NOMO-1 (cell line): ENCODE data around the gene B4GALT2.

Source experiments
- DNase-seq, 2 experiments: peaks; one replicate each; lab custom pipeline; 2025; ENCODE audit not compliant: unreplicated experiment in 2 of 2; lab: John Stamatoyannopoulos, UW

B4GALT2 gene

DNA sequence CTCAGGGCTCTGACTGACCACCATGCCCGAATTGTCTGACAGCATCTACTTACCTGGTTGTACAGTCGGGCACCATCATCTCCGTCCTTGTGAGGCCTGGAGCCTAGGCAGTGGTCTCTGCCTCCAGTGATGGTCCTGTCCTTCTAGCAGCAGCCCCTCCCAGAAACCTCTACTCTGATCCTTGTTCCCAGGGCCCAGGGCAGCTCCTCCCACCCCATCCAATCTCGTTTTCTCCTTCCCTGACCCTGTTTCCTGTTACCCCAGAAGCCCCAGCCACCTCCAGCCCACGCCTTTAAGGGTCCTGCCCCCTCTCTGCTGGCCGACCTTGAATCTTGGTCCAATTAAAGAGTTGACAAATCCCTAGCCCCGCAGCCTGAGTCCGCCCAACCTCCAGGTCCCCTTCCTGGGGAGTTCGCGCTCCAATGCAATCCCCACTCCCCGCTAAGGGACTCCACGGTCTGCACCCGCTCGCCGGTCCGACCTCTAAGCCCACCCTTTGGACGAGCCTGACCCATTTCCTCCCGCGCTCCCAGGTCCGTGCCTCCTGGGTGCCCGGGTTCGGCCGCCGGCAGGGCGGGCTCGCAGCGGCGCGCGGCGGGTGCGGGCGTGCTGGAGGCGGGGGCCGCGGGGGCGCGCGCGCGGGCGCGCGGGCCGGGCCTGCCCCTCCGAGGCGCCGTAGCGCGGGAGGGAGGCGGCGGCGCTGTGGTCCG, at the start of gene B4GALT2:
TSS of gene B4GALT2 (plus strand) at position 660 of the 710 bp plus-strand sequence. CDS start 1,951 bp downstream, outside the sequence.
- no peak for DNase-seq

GRCh38 chr1:43930168-43930948, 48.7 kb upstream of the B4GALT2 start:
- no peak for DNase-seq

GRCh38 chr1:43930949-43931275, 48.1 kb upstream of the B4GALT2 start:
- no peak for DNase-seq

DNA sequence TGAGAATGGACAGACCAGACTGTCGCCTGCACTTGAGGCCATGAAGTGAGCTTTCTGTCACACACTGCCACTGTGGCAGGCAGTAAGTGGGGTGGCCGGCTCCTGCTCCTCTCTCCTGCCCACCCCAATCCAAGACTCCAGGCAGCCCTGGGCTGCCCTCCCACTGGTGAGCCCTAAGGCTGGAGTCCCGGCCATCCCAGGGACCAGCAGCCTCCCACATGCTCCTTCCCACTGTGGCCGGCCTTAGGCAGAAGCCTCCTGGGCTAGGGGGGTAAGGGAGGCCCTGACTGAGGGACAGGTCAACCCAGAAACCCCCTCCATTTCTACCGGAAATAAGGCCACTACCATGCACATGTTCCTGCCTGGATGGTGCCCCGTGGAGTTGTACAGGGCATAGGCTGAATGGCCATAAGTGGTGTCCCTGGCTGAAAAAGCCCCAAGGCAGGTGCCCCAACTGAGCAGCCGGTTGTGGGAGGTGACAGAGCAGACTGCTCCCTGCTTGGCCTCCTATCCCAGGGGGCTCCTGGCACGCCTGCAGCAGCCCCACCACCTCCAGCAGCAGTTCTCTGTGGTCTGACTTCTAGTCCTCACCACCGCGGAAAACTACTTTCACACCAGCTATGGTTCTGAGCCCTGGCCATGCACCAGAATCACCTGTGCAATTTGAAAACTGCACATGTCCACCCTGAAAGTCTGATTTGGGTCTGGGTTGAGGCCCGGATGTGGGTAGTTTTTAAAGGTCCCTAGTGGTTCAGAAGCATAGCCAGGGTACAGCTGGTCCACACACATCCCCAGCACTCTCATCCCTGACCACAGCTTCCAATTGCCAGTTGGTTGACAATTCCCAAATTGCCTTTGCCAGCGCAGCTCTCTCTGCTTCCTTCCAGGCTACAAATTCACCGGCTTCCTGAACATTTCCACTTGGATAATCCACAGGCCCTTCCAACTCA, 47.0 kb upstream of the B4GALT2 start:
- no peak for DNase-seq

DNA sequence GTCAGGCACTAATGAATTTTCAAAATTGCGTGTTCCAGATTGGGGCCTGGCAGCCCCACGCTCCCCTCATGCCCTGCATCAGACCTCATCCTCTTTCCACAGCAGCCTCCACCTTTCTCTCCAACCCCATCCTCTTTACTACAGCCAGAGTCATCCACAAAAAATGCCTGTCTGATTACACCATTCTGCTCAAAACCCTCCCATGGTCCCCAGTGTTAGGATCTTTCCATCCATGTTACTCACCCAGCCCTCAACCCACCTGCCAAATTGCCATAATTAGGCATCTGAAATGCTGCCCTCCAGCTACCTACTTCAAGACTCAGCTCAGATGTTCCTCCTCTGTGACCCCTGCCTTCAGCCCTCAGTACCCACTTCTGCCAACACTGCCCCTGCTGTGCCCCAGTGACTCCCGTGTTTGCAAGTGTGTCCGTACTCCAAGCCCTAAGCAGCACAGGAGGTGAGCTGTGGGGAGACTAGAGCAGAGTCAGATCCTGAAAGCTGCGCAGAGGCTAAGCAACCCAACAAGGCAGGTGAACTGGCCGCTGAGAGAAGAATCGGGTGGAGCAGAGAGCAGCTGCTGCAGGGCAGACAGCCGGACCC, 46.1 kb upstream of the B4GALT2 start:
- no peak for DNase-seq

DNA sequence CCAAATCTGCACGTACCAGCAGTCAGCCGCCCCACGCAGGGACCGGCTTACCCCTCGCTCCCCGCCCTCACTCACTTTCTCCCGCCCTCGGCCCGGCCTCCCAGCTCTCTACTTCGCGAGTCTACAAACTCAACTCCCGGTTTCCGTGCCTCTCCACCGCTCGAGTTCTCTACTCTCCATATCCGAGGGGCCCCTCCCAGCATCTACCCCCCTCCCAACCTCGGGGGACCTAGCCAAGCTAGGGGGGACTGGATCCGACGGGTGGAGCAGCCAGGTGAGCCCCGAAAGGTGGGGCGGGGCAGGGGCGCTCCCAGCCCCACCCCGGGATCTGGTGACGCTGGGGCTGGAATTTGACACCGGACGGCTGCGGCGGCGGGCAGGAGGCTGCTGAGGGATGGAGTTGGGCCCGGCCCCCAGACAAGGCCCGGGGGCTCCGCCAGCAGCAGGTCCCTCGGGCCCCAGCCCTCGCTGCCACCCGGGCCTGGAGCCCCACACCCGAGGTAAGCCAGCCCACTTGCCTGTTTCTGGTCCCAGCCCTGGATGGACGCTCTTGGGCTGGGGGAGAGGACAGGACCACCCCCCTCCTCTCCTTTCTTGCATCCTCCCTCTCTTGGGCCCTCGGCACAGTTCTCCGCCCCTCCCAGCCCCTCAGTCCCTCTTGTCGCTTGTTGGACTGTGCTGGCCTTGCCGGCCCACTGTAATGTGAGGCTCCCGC, 45.5 kb upstream of the B4GALT2 start, which contains the start of gene ARTN:
TSS of gene ARTN (plus strand) at position 416 of the 715 bp plus-strand sequence. CDS start 1,856 bp downstream, outside the sequence.
- DNase-seq, result no peak

- peak; percentile 58 to 62 for DNase-seq
These were observed 44.7 kb upstream of the B4GALT2 start for GRCh38 chr1:43934101-43934985.

- DNase-seq, result no peak
These were observed 44.1 kb upstream of the B4GALT2 start for GRCh38 chr1:43934986-43935324.

DNA sequence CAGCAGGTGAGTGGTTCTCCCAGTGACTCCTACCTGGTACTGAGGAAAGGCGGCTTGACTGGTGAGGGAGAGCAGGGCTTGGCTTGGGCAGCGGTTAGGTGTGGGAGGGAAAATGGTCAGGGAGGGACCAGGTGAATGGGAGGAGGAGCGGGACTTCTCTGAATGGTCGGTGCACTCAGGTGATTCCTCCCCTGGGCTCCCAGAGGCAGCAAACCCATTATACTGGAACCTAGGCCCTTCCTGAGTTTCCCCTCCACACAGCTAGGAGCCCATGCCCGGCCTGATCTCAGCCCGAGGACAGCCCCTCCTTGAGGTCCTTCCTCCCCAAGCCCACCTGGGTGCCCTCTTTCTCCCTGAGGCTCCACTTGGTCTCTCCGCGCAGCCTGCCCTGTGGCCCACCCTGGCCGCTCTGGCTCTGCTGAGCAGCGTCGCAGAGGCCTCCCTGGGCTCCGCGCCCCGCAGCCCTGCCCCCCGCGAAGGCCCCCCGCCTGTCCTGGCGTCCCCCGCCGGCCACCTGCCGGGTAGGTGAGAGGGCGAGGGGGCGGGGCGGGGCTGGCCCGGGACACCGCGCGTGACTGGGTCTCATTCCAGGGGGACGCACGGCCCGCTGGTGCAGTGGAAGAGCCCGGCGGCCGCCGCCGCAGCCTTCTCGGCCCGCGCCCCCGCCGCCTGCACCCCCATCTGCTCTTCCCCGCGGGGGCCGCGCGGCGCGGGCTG, 43.1 kb upstream of the B4GALT2 start:
- no peak for DNase-seq

DNA sequence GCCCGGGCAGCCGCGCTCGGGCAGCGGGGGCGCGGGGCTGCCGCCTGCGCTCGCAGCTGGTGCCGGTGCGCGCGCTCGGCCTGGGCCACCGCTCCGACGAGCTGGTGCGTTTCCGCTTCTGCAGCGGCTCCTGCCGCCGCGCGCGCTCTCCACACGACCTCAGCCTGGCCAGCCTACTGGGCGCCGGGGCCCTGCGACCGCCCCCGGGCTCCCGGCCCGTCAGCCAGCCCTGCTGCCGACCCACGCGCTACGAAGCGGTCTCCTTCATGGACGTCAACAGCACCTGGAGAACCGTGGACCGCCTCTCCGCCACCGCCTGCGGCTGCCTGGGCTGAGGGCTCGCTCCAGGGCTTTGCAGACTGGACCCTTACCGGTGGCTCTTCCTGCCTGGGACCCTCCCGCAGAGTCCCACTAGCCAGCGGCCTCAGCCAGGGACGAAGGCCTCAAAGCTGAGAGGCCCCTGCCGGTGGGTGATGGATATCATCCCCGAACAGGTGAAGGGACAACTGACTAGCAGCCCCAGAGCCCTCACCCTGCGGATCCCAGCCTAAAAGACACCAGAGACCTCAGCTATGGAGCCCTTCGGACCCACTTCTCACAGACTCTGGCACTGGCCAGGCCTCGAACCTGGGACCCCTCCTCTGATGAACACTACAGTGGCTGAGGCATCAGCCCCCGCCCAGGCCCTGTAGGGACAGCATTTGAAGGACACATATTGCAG, 42.4 kb upstream of the B4GALT2 start:
- DNase-seq, result no peak

DNA sequence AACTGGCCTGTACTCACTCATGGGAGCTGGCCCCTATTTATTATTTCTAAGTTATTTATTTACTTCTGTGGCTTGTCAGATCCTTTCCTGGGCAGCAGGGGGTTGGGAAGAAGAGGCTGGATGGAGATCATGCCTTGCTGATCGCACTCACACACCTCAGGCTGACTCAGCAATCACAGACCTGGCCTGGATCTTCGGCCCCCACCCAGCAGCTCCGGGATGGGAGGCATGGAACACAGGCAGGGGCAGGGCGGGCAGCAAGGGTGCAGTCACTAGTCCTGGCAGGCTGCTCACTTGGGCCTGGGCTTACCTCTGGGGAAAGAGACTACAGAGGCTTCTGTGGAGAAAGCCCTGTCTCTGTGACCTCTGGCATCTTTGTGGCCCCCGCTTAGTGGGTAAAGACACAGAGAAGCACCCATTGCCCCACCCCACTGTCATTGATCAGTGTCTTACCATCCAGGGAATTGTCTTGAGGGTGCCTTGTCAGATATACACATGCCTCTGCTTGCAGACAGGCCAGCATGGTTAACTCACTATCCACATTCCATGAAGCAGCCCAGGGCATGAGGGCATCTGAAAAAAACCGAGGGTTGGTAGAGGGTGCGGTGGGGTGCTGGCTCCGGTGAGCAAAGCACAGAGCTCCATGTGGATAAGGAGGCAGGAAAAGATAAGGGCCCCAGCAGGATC, 41.7 kb upstream of the B4GALT2 start:
- DNase-seq, result no peak

DNA sequence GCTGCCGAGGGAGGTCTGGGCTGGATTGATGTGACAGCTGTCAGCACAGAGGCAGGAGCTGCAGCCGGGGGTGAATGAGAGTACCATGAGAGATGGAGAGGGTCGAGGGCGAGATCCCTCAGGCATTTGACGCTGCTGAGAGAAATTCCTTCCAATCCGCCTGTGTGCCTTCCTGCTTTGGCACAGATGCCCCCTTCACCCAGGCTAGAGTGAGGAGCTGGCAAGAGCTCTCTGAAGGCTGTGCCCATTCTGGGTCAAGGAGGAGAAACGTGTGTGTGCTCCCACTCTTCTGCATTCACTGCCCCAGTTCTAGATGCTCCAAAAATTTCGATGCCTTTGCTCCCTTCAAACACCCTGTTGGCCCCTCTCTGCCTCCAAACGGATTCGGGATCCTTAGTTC, 40.6 kb upstream of the B4GALT2 start:
- DNase-seq, result no peak

- no peak for DNase-seq
These were observed 40.0 kb upstream of the B4GALT2 start for GRCh38 chr1:43938892-43939587.

DNA sequence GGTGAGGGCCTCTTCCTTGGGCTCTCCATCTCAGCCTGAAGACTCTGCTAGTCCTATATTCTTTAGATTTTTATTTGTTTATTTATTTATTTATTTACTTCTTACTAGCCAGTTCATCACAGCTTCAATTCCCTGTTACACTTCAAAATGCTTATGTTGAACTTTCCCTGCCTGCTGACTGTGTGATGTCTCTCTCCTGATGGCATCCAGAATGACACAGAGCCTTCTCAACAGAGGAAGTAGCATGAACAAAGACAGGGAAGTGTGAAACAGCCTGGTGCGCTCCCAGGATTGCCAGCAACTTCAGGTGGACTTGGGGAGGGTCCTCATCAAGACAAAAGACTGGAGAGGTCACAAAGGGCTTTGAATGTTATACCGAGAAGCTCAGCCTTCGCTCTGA, 36.6 kb upstream of the B4GALT2 start:
- DNase-seq, result no peak

DNA sequence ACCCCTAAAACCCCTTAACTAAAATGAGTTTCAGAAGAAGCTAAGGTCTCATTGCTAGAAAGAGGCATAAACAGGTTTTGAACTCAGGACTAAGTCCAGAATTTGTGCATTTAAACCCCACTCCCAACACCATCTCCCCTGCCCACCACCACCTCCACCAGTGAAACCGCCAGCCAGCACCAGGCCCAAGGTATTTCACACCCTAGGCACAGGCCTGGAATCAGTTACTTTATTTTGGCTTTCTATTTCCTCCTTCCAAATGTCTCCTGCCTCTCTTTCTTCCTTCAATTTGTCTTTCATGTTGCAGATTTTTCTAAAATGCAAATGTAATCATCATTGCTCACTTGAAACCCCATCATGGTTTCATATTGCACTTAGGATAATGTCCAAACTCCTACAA, 34.1 kb upstream of the B4GALT2 start:
- no peak for DNase-seq

DNA sequence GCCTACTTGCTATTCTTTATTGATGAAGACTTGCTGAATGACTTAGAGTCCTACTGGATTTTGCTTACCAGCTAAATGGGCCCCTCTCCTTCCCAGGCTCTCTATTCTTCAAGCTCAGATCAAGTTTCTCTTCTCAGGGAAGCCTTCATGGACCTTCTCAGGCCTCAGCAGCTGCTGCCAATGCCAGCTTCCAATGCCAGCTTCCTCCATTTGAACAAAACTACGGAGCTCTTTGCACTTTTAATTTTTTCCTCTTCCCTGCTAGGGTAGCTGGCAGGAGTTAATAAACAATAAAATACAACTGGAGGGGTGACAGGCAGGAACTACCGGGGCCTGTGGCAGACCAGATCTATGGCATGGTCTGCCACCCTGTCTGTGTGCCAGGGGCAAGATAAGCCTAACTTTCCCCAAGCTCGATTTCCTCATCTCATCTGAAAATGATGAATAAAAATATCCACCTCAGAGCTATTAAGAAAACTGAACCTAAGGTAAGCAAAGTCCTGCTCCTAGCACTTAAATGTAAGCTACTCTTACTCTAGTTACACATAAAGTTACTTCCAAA, 33.3 kb upstream of the B4GALT2 start:
- no peak for DNase-seq
